Activated CD8-positive, alpha-beta memory T cell treated with anti-CD3 and anti-CD28 coated beads for 48 hours (primary cell): Measurements from ENCODE around the gene SCGB1A1.

Experiments used
- DNase-seq, 3 experiments: peaks; one replicate each; pipeline ENCODE4 v3.0.0-alpha.2; 2020; ENCODE audit warnings: low read depth in 2 of 3, low spot score in 2 of 3

The SCGB1A1 gene

GRCh38 chr11:62420882-62421281 lies 2.0 kb downstream of the SCGB1A1 start:
- no peak for DNase-seq

DNA sequence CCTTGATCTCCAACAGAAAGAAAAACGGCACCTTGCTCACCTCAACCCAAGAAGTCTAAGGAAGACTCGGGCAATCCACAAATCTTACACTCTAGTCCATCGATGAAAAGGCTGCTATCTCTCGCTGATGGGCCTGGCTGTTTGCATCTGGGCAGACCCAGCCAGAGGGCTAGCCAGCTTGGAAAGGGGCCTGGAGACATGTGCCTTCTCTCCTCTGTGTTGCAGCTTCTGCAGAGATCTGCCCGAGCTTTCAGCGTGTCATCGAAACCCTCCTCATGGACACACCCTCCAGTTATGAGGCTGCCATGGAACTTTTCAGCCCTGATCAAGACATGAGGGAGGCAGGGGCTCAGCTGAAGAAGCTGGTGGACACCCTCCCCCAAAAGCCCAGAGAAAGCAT lies 3.2 kb downstream of the SCGB1A1 start:
- no peak for DNase-seq

GRCh38 chr11:62423012-62423411 lies 4.2 kb downstream of the SCGB1A1 start:
- DNase-seq, result no peak

DNA sequence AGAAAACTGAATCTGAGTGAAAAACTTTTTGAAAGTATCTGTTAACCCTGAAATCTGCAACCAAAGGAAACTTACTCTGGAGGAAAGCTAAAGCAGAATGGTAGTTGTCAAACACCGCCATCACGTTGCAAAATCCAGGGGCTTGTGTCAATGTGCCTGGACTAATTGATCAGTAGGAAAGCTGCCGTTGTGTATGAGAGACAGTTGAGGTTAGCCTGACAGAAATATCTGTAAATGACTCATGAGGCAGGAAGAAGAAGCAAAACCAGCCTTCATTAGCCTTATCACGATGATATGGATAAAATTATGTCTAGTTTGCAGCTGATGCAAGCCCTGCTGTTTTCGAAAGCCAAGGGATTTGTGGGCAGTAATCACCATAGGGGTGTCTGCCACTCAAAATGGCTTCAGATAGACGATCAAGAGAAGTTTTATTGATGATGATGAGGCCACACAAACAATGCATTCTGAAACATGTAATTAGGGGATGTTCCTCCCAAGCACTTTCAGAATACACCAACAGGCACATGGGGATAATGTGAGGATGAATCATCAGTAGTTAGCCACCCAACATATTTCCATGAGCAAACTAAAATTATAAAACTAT lies 8.9 kb downstream of the SCGB1A1 start:
- no peak for DNase-seq

DNA sequence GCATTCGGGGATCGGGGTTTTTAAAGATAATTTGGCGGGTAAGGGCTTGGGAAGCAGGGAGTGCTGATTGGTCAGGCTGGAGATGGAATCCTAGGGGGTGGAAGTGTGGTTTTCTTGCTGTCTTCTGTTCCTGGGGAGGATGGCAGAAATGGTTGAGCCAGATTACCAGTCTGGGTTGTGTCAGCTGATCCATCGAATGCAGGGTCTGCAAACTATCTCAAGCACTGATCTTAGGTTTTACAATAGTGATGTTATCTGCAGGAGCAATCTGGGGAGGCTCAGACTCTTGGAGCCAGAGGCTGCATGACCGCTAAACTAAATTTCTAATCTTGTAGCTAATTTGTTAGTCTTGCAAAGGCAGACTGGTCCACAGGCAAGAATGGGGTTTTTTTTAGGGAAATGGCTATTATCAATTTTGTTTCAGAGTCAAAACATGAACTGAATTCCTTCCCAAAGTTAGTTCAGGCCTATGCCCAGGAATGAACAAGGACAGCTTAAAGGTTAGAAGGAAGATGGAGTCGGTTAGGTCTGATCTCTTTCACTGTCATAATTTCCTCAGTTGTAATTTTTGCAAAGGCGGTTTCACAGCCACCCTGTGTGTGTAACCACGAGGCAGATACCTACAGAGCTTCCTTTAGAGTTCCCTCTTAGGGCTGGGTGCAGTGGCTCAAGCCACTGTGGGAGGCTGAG lies 10.2 kb downstream of the SCGB1A1 start:
- DNase-seq, result no peak

DNA sequence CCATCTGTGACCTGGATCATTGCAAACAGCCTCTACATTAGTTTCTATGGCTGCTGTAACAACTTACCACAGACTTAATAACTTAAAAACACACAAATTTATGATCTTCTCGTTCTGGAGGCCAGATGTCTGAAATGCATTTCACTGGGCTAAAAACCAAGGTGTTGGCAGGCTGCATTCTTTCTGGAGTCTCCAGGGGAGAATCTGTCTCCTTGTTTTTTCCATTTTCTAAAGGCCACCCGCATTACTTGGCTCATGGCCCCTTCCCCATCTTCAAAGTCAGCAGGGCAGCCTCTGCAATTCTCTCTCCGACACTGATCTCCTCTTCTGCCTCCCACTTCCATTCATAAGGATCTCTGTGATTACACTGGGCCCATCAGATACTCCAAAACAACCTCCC lies 11.6 kb downstream of the SCGB1A1 start:
- no peak for DNase-seq

DNA sequence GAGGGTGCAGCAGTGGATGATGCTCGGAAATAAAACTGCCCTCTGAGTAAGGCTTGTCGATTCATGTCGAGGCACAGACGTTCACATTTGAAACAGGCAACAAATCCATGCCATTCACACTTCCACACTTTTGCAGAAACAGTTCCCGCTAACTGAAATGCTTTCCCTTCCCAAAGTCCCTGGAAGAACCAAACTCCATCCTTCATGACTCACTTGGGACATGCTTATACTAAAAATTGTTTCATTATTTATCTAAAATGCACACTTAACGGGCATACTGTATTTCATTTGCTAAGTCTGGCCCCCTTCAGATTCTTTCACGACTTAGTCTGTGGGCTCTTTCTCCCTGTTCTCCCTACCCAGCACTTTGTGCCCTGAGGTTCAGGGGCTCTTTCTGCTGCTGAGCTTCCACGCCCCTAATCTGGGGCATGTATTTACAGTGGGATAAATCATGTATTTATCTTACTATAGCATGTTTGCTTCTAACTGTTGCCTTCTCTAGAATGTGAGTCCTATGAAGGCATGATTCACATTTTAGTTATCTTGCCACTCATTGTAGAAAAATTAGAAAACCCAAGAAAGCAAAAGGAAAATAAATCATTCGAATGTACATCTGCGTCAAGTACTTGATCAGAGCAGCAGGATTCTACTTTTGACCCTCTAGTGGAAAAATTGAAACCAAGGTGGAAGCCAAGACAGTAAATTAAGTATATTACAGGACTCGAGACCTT lies 12.5 kb downstream of the SCGB1A1 start:
- no peak for DNase-seq

- DNase-seq, result no peak
Observed at GRCh38 chr11:62432695-62433094, 13.9 kb downstream of the SCGB1A1 start.

DNA sequence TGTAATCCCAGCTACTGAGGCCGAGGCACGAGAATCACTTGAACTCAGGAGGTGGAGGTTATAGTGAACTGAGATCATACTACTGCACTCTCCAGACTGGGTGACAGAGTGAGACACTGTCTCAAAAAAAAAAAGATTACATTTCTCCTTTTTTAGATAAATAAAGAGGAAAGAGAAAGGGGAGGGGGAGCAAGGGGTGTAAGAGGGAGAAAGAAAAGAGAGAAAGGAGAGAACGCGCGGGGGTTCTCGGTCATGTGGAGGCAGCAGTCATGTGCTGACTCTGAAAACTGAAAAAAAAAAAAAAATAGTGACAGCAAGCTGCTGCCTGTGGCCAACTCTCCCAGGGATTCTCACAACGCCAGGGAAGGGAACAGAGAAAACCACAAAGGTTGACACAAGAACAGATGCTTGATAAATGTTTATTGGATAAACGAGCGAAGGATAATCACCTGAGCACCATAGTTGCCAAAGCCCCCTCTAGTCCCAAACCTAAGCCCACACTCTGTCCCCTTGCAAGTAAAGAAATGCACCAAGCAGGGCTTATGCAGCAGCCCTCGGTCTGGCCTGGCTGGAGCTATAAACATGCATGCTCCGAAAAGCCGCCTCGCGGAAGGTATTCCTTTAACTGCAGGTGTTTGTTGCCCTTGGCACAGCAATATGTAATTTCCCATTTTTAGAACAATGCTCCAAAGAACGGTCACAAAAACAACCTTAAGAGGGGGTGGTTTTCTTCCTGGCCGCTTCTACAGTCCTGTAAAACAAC lies 14.5 kb downstream of the SCGB1A1 start:
- DNase-seq, result no peak

- DNase-seq, result no peak
Observed at GRCh38 chr11:62433904-62434276, 15.1 kb downstream of the SCGB1A1 start.

DNA sequence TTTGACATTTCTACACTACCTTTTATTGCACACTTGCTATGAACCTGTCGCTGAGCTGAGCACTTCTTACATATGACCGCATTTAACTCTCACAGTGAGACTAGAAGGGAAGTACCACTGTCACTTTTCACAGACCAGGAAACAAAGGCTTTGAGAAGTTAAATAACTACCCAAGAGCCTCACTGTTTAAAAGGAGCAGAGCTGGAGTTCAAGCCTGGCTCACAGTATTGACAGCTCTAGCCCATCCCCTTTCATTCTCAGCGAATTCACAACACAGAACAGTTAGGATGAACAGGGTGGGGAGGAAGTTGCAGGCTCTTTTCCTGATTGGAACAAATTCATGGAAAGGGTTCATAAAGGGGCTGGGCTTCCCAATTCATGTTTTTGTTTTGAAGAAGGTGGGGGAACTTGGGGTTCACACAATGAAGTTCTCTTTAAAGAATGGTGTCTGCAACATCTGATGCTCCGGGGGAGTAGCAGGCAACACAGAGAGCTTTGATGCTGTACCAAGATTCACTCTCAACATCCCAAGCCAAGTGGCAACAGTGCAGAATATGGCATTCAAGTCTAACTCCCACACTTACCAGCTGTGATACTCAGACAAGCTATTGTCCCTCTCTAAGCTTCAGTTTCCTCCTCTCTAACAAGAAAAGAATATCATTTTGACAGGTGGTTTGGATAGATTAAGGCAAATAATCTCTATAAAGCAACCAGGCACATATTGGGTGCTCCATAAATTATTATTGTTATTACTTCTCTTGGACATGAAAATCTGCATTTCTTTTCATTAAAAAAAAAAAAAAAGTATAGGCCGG lies 17.2 kb downstream of the SCGB1A1 start:
- no peak for DNase-seq

DNA sequence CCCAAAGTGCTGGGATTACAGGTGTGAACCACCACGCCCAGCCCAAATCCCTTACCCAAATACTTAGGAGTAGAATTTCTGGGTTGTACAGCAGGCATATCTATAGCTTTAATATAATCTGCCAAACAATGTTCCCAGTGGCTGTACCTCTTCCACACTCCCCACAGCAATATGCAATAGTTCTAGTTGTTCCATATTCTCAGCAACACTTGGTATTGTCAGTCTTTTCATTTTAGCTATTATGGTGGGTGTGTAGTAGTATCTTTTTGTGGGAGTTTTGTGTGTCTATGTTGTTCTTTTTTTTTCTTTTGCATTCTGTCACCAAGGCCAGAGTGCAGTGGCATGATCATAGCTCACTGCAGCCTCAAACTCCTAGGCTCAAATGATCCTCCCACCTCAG lies 18.8 kb downstream of the SCGB1A1 start:
- no peak for DNase-seq

GRCh38 chr11:62438641-62439040 lies 19.8 kb downstream of the SCGB1A1 start:
- no peak for DNase-seq

- DNase-seq, result no peak
Observed at GRCh38 chr11:62439785-62440602, 21.2 kb downstream of the SCGB1A1 start.

DNA sequence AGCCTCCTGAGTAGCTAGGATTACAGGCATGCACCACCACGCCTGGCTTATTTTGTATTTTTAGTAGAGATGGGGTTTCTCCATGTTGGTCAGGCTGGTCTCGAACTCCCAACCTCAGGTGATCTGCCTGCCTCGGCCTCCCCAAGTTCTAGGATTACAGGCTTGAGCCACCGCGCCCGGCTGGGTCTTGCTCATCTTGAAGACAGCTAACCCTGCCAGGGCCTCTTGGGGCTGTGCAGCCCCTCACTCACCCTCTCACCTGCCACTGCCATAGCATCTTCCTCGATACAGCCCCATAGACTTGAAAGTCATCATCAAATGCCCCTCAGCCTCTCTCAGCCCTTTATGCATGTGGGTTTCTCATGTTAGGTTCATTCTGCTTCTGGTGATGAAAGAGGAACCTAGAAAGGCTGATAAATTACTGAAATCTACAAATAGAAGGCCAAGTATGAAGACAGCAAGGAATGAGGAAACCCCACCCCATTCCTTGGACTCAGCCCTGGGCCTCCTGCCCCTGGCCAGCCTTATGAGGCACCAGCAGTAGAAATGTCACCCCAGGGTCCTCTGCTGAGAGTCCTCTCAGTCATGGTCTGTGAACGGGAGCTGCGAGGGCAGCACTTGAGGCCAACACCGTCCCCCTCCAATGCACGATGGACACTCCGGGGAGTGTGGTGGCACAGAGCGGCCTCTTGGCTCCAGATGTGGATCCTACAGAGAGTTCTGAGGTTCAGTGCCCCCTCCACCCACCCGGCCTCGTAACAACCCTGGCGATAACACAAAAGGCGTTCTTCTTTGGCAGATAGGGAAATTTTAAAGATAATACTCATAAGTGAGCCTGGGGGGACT lies 24.8 kb downstream of the SCGB1A1 start:
- DNase-seq, result no peak

DNA sequence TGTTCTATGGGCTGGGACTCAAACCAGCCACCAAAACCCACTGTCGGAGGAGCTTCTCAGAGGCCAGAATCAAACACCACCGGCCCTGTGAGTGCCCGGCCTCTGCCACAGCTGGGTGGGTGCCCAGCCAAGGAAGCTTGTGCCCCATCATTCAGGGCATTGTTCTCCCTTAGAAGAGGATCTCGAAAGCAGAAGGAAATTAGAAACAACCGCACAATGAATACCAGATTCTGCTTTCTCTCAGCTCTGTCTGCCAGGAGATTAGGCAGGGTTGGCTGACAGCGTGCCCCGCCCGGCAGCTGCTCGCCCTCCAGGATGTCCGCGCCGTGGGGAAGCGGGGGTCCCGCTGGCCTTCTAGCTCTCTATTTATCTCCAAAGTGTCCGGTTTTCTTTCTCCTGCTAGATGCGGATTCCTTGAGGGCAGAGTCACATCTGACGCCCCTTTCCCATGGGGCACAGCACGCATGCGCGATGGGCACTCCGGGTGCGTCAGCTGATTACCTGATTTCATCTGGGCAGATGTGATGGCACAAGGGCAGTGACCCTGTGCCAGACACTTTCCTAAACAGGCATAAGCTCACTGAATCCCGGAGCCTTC lies 25.5 kb downstream of the SCGB1A1 start:
- DNase-seq, result no peak

DNA sequence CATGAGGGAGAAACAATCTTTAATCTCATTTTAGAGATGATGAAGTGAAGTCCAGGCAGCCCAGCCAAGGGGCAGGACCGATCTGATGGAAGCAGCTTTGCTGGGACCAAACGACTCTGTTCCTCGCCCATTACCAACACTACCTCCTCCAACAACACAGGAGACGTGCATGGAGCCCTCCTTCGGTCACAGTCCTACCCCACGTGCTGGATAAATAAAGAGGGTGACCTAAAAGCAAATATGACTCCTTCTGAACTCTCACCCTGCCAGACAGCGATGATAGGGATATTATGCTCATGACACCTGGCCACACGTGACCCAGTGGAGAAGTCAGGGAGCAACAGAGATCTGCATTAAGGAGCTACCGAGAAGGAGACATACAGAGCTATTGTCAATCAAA lies 26.0 kb downstream of the SCGB1A1 start:
- DNase-seq, result no peak

DNA sequence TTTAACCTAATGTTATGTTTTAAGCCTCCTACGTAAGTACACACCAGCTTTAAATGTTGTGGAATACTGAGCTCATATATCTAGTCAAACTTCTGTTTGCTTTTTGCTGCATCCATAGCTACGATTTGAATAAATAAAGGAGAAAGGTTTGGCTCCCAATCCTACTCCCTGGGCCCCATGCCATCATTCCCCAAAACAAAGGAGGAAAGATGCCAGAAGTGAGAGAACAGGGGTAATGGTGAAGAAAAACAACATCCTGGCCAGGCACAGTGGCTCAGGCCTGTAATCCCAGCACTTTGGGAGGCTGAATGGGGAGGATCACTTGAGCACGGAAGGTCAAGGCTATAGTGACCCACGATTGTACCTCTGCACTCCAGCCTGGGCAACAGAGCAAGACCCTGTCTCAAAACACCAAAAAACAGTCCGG lies 26.5 kb downstream of the SCGB1A1 start:
- DNase-seq, result no peak

DNA sequence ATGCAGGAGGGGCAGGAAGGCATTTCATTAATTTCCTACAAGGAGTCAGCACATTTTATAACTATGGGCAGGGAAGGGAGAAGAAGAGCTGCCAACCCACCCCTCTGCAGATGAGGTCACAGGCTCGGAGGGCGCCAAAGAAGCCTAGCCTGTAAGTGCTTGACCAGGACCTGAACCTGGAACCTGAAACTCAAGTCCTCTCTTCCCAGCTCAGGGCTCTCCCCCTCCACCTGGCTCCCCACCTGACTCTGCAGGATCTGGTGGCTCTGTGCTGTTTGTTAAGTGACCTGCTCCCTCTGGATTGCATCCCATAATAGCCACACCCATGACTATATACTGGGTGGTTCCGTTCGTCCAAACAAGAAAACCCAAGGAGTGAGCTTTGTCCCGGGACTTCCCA lies 27.3 kb downstream of the SCGB1A1 start:
- no peak for DNase-seq
